Stomach (tissue), 4 donors: ENCODE results near the gene FAM228A.

Experiments
- EP300 ChIP-seq: sonication (generic); formaldehyde crosslinking; IDR thresholded peaks from one replicate; pipeline ENCODE4 v1.6.1; 2017; ENCODE audit warnings: antibody characterized with exemption
- POLR2A ChIP-seq, 4 donors: fragments of 450-650 bp; IDR thresholded peaks; one replicate each; pipeline ENCODE4 v1.6.1; 2016; ENCODE audit warnings: antibody characterized with exemption in 4 of 4, control low read depth in 2 of 4, mild to moderate bottlenecking in 1 of 4, moderate library complexity in 1 of 4
- POLR2AphosphoS5 ChIP-seq, 3 donors: sonication (generic); formaldehyde crosslinking; IDR thresholded peaks; one replicate each; pipeline ENCODE4 v1.6.1; 2016; ENCODE audit warnings: antibody characterized with exemption in 3 of 3
- TF ChIP-seq, protein P1 (sequence below), 7 experiments: fragments of 450-650 bp in 4 of 7; fragments of 200-600 bp in 3 of 7; sonication (generic) in 3 of 7; IDR thresholded peaks; one replicate each; pipeline ENCODE4 v1.5.1; 2016 to 2019; ENCODE audit warnings: antibody characterized with exemption in 7 of 7, control low read depth in 2 of 7, mild to moderate bottlenecking in 1 of 7

DNA sequence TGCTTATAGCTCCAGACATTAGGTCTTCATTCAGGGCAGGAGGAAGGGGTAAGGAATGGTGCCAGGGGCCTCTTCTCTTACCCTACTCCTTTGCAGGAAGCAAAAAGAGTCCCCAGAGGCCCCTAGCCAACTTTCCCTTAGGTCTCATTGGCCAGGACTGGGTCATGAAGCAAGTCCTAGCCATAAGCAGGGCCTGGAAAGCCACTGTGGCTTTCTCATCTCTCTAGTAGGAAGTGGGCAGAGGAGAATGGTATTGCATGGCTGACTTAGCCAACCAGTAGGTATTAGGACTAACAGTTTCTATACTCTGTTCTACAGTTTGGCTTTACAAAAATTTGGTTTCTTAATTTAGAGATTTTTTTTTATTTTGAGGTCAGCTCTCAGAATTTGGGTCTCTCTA, 4.8 kb downstream of the FAM228A start:
- TF ChIP-seq, protein P1, sequence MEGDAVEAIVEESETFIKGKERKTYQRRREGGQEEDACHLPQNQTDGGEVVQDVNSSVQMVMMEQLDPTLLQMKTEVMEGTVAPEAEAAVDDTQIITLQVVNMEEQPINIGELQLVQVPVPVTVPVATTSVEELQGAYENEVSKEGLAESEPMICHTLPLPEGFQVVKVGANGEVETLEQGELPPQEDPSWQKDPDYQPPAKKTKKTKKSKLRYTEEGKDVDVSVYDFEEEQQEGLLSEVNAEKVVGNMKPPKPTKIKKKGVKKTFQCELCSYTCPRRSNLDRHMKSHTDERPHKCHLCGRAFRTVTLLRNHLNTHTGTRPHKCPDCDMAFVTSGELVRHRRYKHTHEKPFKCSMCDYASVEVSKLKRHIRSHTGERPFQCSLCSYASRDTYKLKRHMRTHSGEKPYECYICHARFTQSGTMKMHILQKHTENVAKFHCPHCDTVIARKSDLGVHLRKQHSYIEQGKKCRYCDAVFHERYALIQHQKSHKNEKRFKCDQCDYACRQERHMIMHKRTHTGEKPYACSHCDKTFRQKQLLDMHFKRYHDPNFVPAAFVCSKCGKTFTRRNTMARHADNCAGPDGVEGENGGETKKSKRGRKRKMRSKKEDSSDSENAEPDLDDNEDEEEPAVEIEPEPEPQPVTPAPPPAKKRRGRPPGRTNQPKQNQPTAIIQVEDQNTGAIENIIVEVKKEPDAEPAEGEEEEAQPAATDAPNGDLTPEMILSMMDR (IDR thresholded peaks at IDR 0.05): no peak
- TF ChIP-seq POLR2A (IDR thresholded peaks at IDR 0.05): no peak
- TF ChIP-seq POLR2AphosphoS5 (IDR thresholded peaks at IDR 0.05): no peak
- no peak for TF ChIP-seq EP300
